ENCODE results near the gene RORB. TPM values are rescaled to one million over a fixed set of nuclear protein-coding genes. Genes with fewer than 3 reads are reported as not detected.

The RORB gene
- total RNA-seq (1 to 10 TPM in 2 of 4 donors, under 1 TPM in 2; 0.57 to 3.4 (median 1.1) TPM), polyA plus RNA-seq (0.54 TPM)
- long read RNA-seq, donor 1, partial matches to known transcripts = 1 of 2 reads
- long read RNA-seq, donor 1, other reads (novel, unspliced or antisense) = 1 of 2 reads
- long read RNA-seq, donor 2, full-length matches to known transcripts = 2 of 3 reads
- long read RNA-seq, donor 2, partial matches to known transcripts = 0 of 3 reads
- long read RNA-seq, donor 2, other reads (novel, unspliced or antisense) = 1 of 3 reads
- long read RNA-seq, donor 3 = 0 reads
- long read RNA-seq, donor 4, full-length matches to known transcripts = 1 of 1 reads
- long read RNA-seq, donor 4, partial matches to known transcripts = 0 of 1 reads
- long read RNA-seq, donor 4, other reads (novel, unspliced or antisense) = 0 of 1 reads

GRCh38 chr9:74496819-74497747 is at the start of gene RORB:
Gene RORB, plus strand, starts transcription at chr9:74497335. Its CDS starts 642 bp downstream, at chr9:74497977.
- Histone ChIP-seq H3K9me3 (ENCODE audit: control insufficient read depth, low read length) (no peaks in the 10 kb centered on the region), H3K27ac (ENCODE audit: low read length) (peak within 1 kb of the TSS; percentile 54), H3K4me1 (ENCODE audit: control insufficient read depth, insufficient read depth, low read length) (no peaks in the 10 kb centered on the region), H3K4me3 (ENCODE audit: low read length) (peak within 1 kb of the TSS; percentile 63), H3K27me3 (ENCODE audit: control insufficient read depth, insufficient read depth) (no peaks in the 10 kb centered on the region)
- ATAC-seq = peak; percentile 96 to 97
- peak; percentile 65 to 90 (median 84) for DNase-seq
- intact Hi-C loops (cut with DNase I) = no loop called here
- WGBS = under 1% methylated on average over 50 of the region's 50 CpGs

- DNase-seq (no peak), ATAC-seq (no peak)
- Histone ChIP-seq H3K4me1 (ENCODE audit: control insufficient read depth, insufficient read depth, low read length) (no peaks in the 10 kb centered on the region), H3K4me3 (ENCODE audit: low read length) (no peak overlapping the region), H3K9me3 (ENCODE audit: control insufficient read depth, low read length) (no peaks in the 10 kb centered on the region), H3K27ac (ENCODE audit: low read length) (no peak overlapping the region), H3K27me3 (ENCODE audit: control insufficient read depth, insufficient read depth) (no peaks in the 10 kb centered on the region)
- 63% methylated on average over 2 of the region's 2 CpGs for WGBS
- intact Hi-C loops (cut with DNase I) = no loop called here
These were observed 49.5 kb upstream of the RORB start for GRCh38 chr9:74447451-74448193.

- Histone ChIP-seq H3K27ac (ENCODE audit: low read length) (no peak overlapping the region), H3K4me1 (ENCODE audit: control insufficient read depth, insufficient read depth, low read length) (no peaks in the 10 kb centered on the region), H3K4me3 (ENCODE audit: low read length) (no peak overlapping the region), H3K27me3 (ENCODE audit: control insufficient read depth, insufficient read depth) (no peaks in the 10 kb centered on the region), H3K9me3 (ENCODE audit: control insufficient read depth, low read length) (no peaks in the 10 kb centered on the region)
- intact Hi-C loops (cut with DNase I) = no loop called here
- 60% methylated on average over 2 of the region's 2 CpGs for WGBS
- ATAC-seq = no peak
- no peak for DNase-seq
These were observed 48.1 kb upstream of the RORB start for GRCh38 chr9:74449060-74449459.

- Histone ChIP-seq H3K27me3 (ENCODE audit: control insufficient read depth, insufficient read depth) (no peaks in the 10 kb centered on the region), H3K9me3 (ENCODE audit: control insufficient read depth, low read length) (no peaks in the 10 kb centered on the region), H3K4me3 (ENCODE audit: low read length) (no peak overlapping the region), H3K27ac (ENCODE audit: low read length) (no peak overlapping the region), H3K4me1 (ENCODE audit: control insufficient read depth, insufficient read depth, low read length) (no peaks in the 10 kb centered on the region)
- WGBS = 59% methylated on average over 4 of the region's 4 CpGs
- DNase-seq (no peak), ATAC-seq (no peak)
- intact Hi-C loops (cut with DNase I) = no loop called here
These were observed 38.3 kb upstream of the RORB start for GRCh38 chr9:74458832-74459231.

- intact Hi-C loops (cut with DNase I) = no loop called here
- no peak for ATAC-seq
- no peak overlapping the region for H3K27ac ChIP-seq (ENCODE audit: low read length)
- DNase-seq = no peak
- 65% methylated on average over 1 of the region's 1 CpG for WGBS
- H3K27me3 ChIP-seq (ENCODE audit: control insufficient read depth, insufficient read depth) = no peaks in the 10 kb centered on the region
- no peaks in the 10 kb centered on the region for H3K9me3 ChIP-seq (ENCODE audit: control insufficient read depth, low read length)
- no peaks in the 10 kb centered on the region for H3K4me1 ChIP-seq (ENCODE audit: control insufficient read depth, insufficient read depth, low read length)
- H3K4me3 ChIP-seq (ENCODE audit: low read length) = no peak overlapping the region
These were observed 33.3 kb upstream of the RORB start for GRCh38 chr9:74463825-74464224.

GRCh38 chr9:74478606-74479005 is 18.5 kb upstream of the RORB start:
- H3K27ac ChIP-seq (ENCODE audit: low read length) = no peak overlapping the region
- H3K27me3 ChIP-seq (ENCODE audit: control insufficient read depth, insufficient read depth) = no peaks in the 10 kb centered on the region
- DNase-seq = no peak
- ATAC-seq = no peak
- 84% methylated on average over 6 of the region's 6 CpGs for WGBS
- no peak overlapping the region for H3K4me3 ChIP-seq (ENCODE audit: low read length)
- intact Hi-C loops (cut with DNase I) = no loop called here
- no peaks in the 10 kb centered on the region for H3K9me3 ChIP-seq (ENCODE audit: control insufficient read depth, low read length)
- no peaks in the 10 kb centered on the region for H3K4me1 ChIP-seq (ENCODE audit: control insufficient read depth, insufficient read depth, low read length)

- no peaks in the 10 kb centered on the region for H3K4me1 ChIP-seq (ENCODE audit: control insufficient read depth, insufficient read depth, low read length)
- ATAC-seq (no peak), DNase-seq (no peak)
- no peak overlapping the region for H3K27ac ChIP-seq (ENCODE audit: low read length)
- intact Hi-C loops (cut with DNase I) = no loop called here
- H3K4me3 ChIP-seq (ENCODE audit: low read length) = no peak overlapping the region
- H3K9me3 ChIP-seq (ENCODE audit: control insufficient read depth, low read length) = no peaks in the 10 kb centered on the region
- no peaks in the 10 kb centered on the region for H3K27me3 ChIP-seq (ENCODE audit: control insufficient read depth, insufficient read depth)
- WGBS = 75% methylated on average over 1 of the region's 1 CpG
These were observed 17.4 kb upstream of the RORB start for GRCh38 chr9:74479711-74480110.

GRCh38 chr9:74487395-74487794 is 9.7 kb upstream of the RORB start:
- intact Hi-C loops (cut with DNase I) = no loop called here
- DNase-seq = no peak
- H3K27ac ChIP-seq (ENCODE audit: low read length) = no peak overlapping the region
- no peaks in the 10 kb centered on the region for H3K4me1 ChIP-seq (ENCODE audit: control insufficient read depth, insufficient read depth, low read length)
- no peaks in the 10 kb centered on the region for H3K27me3 ChIP-seq (ENCODE audit: control insufficient read depth, insufficient read depth)
- H3K4me3 ChIP-seq (ENCODE audit: low read length) = no peak overlapping the region
- 92% methylated on average over 1 of the region's 1 CpG for WGBS
- no peaks in the 10 kb centered on the region for H3K9me3 ChIP-seq (ENCODE audit: control insufficient read depth, low read length)
- ATAC-seq = no peak

- intact Hi-C loops (cut with DNase I) = no loop called here
- no peaks in the 10 kb centered on the region for H3K9me3 ChIP-seq (ENCODE audit: control insufficient read depth, low read length)
- no peak overlapping the region for H3K27ac ChIP-seq (ENCODE audit: low read length)
- no peak for DNase-seq
- 25% methylated on average over 2 of the region's 2 CpGs for WGBS
- H3K4me1 ChIP-seq (ENCODE audit: control insufficient read depth, insufficient read depth, low read length) = no peaks in the 10 kb centered on the region
- no peaks in the 10 kb centered on the region for H3K27me3 ChIP-seq (ENCODE audit: control insufficient read depth, insufficient read depth)
- H3K4me3 ChIP-seq (ENCODE audit: low read length) = no peak overlapping the region
- no peak for ATAC-seq
These were observed 3.6 kb upstream of the RORB start for GRCh38 chr9:74493512-74493911.

- Histone ChIP-seq H3K4me3 (ENCODE audit: low read length) (no peak overlapping the region), H3K27me3 (ENCODE audit: control insufficient read depth, insufficient read depth) (no peaks in the 10 kb centered on the region), H3K4me1 (ENCODE audit: control insufficient read depth, insufficient read depth, low read length) (no peaks in the 10 kb centered on the region), H3K9me3 (ENCODE audit: control insufficient read depth, low read length) (no peaks in the 10 kb centered on the region), H3K27ac (ENCODE audit: low read length) (no peak overlapping the region)
- 82% methylated on average over 1 of the region's 1 CpG for WGBS
- intact Hi-C loops (cut with DNase I) = no loop called here
- no peak for DNase-seq
- ATAC-seq = no peak
These were observed 2.6 kb upstream of the RORB start for GRCh38 chr9:74494490-74494889.
